Measurements from ENCODE around the gene TLE6. TPM values are rescaled to one million over a fixed set of nuclear protein-coding genes. Genes with fewer than 3 reads are reported as not detected.
A peak's percentile ranks its signal among the peaks of the same experiment; 100 is the strongest.

The TLE6 gene
- total and polyA plus RNA-seq, 11 donors, result 0.21 to 1.4 (median 0.69) TPM; not detected in 1

DNA sequence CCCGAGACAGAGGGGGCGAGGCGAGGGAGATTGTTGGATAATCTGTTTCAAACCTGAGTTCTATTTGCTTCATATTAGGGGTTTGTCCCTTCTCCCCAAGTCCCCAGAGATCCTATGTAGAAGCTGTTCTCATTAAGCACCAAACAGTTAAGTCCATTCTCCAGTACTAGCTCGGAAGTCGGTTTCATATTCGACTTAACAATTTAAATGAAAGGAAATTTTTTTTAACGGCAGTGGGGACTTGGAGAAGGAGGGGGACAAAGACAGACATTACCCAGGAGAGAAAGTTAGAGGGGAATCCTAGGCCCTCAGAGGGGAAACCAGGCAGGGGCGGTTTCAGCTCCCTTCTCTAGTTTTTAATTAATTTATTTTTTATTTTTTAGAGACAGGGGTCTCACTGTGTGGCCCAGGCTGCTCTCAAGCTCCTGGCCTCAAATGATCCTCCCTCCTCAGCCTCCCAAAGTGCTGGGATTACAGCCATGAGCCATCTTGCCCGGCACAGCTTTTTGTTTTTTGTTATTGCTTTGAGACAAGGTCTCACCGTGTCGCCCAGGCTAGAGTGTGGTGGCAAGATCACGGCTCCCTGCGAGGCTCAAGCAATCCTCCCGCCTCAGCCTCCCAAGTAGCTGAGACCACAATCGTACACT, 65.4 kb downstream of the TLE6 start:
- H3K27ac ChIP-seq, result peak overlapping the region in 2 of 12 donors; percentile 29 to 54
- ATAC-seq, result no peak
- DNase-seq, result no peak
- no peaks in the 10 kb centered on the region for H3K9me3 ChIP-seq
- no peaks in the 10 kb centered on the region for H3K36me3 ChIP-seq
- intact Hi-C loops (cut with DNase I), result loop anchor here in 1 of 10 donors (5.0 kb wide), 1 partner anchor 70 kb away; no protein-coding TSS in a partner anchor
- no peak for TF ChIP-seq POLR2A (IDR thresholded peaks at IDR 0.05)
- no peak for TF ChIP-seq CTCF (IDR thresholded peaks at IDR 0.05)
- WGBS, 4 donors, result 50 to 54% (median 52%) methylated on average over 15 of the region's 15 CpGs
- H3K27me3 ChIP-seq, result peaks cover 0 to 5% (median 0%) of the 10 kb centered on the region in 9 donors
- peak overlapping the region in 4 of 12 donors; percentile 12 to 20 (median 18) for H3K4me3 ChIP-seq
- peaks cover 0 to 21% (median 5%) of the 10 kb centered on the region in 12 donors for H3K4me1 ChIP-seq

Other genes with a start within 250 kb of the TLE6 start
- 10 to 100 TPM; 16.4 to 33.3 (median 21.7) TPM for gene SLC39A3, start 237.5 kb upstream of the TLE6 start, total RNA-seq
- 10 to 100 TPM; 31.2 to 63.7 TPM for gene SLC39A3, start 237.5 kb upstream of the TLE6 start, polyA plus RNA-seq
- 10 to 100 TPM; 47.4 to 76.8 (median 62.4) TPM for gene SGTA, start 194.3 kb upstream of the TLE6 start, total RNA-seq
- 100 to 1,000 TPM in 1 of 2 donors, 10 to 100 TPM in 1; 79.9 to 125 TPM for gene SGTA, start 194.3 kb upstream of the TLE6 start, polyA plus RNA-seq
- gene THOP1, start 192.1 kb upstream of the TLE6 start, total RNA-seq, result 10 to 100 TPM; 36.8 to 78.7 (median 43.9) TPM
- 100 to 1,000 TPM in 1 of 2 donors, 10 to 100 TPM in 1; 75.5 to 114 TPM for gene THOP1, start 192.1 kb upstream of the TLE6 start, polyA plus RNA-seq
- gene ZNF554, start 157.7 kb upstream of the TLE6 start, total RNA-seq, result 1 to 10 TPM; 2.7 to 6.1 (median 4.6) TPM
- gene ZNF554, start 157.7 kb upstream of the TLE6 start, polyA plus RNA-seq, result 1 to 10 TPM; 1.4 to 4.3 TPM
- gene ZNF555, start 136.1 kb upstream of the TLE6 start, total RNA-seq, result 10 to 100 TPM in 1 of 9 donors, 1 to 10 TPM in 8; 5.9 to 11.5 (median 8.2) TPM
- 1 to 10 TPM; 2.7 to 3.8 TPM for gene ZNF555, start 136.1 kb upstream of the TLE6 start, polyA plus RNA-seq
- under 1 TPM in 2 of 9 donors, not detected in 7; 0.16 to 0.20 TPM for gene ZNF556, start 110.2 kb upstream of the TLE6 start, total RNA-seq
- gene ZNF556, start 110.2 kb upstream of the TLE6 start, polyA plus RNA-seq, result not detected
- 1 to 10 TPM; 2.1 to 5.6 (median 3.3) TPM for gene ZNF57, start 76.6 kb upstream of the TLE6 start, total RNA-seq
- gene ZNF57, start 76.6 kb upstream of the TLE6 start, polyA plus RNA-seq, result 1 to 10 TPM; 2.3 to 3.8 TPM
- gene ZNF77, start 32.6 kb upstream of the TLE6 start, total RNA-seq, result 1 to 10 TPM; 1.8 to 3.2 (median 2.3) TPM
- 1 to 10 TPM; 1.7 to 2.5 TPM for gene ZNF77, start 32.6 kb upstream of the TLE6 start, polyA plus RNA-seq
- 10 to 100 TPM; 34.6 to 75.1 (median 40.5) TPM for gene TLE2, start 51.7 kb downstream of the TLE6 start, total RNA-seq
- 10 to 100 TPM; 36.0 to 41.4 TPM for gene TLE2, start 51.7 kb downstream of the TLE6 start, polyA plus RNA-seq
- 1,000 to 10,000 TPM in 1 of 9 donors, 100 to 1,000 TPM in 8; 593 to 1,121 (median 711) TPM for gene TLE5, start 84.9 kb downstream of the TLE6 start, total RNA-seq
- 1,000 to 10,000 TPM in 1 of 2 donors, 100 to 1,000 TPM in 1; 686 to 1,459 TPM for gene TLE5, start 84.9 kb downstream of the TLE6 start, polyA plus RNA-seq
- gene GNA11, start 116.8 kb downstream of the TLE6 start, total RNA-seq, result 10 to 100 TPM; 55.3 to 91.8 (median 70.9) TPM
- gene GNA11, start 116.8 kb downstream of the TLE6 start, polyA plus RNA-seq, result 10 to 100 TPM; 43.5 to 74.6 TPM
- gene GNA15, start 158.5 kb downstream of the TLE6 start, total RNA-seq, result 10 to 100 TPM in 1 of 9 donors, 1 to 10 TPM in 8; 1.1 to 15.2 (median 2.1) TPM
- 1 to 10 TPM in 1 of 2 donors, under 1 TPM in 1; 0.69 to 1.5 TPM for gene GNA15, start 158.5 kb downstream of the TLE6 start, polyA plus RNA-seq
- 1 to 10 TPM in 4 of 9 donors, under 1 TPM in 5; 0.35 to 5.5 (median 0.87) TPM for gene S1PR4, start 201.2 kb downstream of the TLE6 start, total RNA-seq
- gene S1PR4, start 201.2 kb downstream of the TLE6 start, polyA plus RNA-seq, result 1 to 10 TPM; 1.4 to 1.7 TPM
- 10 to 100 TPM; 16.7 to 47.5 (median 26.4) TPM for gene NCLN, start 208.4 kb downstream of the TLE6 start, total RNA-seq
- gene NCLN, start 208.4 kb downstream of the TLE6 start, polyA plus RNA-seq, result 10 to 100 TPM; 20.5 to 67.5 TPM
- not detected for gene CELF5, start 247.1 kb downstream of the TLE6 start, total RNA-seq
- gene CELF5, start 247.1 kb downstream of the TLE6 start, polyA plus RNA-seq, result not detected